OCI-M1 (cell line): Measurements from ENCODE around the gene PSAP.
"Not testable (repeated sequence)": the region's sequence is repeated elsewhere in the genome, so short reads cannot be mapped to it uniquely, and the experiment has no call there.

Experiments used
- DNase-seq: peaks from one replicate; lab custom pipeline; 2025; lab: John Stamatoyannopoulos, UW

The PSAP gene

DNA sequence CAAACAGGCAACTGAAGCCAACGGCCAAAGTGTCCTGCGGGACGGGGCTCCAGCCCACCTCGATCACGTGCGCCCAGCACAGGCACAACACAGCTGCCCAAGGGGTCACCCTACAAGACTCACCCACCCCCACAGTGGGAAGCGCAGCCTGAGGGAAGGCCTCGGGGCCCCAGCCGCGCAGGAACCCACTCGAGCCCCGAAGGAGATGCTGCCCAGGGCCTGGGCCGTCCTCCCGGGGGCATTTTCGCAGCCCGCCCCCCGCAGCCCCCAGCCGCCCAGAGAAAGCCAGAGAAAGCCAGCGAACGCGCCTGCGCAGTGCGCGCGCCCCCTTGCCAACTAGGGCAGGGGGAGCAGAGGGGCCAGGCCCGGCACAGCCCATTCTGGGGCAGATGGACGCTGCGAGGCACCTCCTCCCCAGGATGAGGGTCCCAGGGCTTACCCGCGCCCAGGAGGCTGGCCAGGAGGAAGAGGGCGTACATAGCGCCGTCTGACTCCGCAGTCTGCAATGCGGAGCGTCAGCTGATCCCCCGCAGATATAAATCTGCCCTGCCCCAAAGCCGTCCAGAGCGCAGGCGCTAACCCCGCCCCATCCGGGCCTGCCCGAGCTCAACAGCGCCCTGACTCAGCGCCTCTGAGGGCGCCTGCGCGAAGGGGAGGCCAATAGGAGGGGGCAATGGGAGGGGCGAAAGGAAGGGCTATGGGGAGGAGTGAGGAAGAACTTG, at the start of gene PSAP:
PSAP (minus strand) TSS at position 509 of the 722 bp plus-strand sequence; CDS start at position 479, 30 bp downstream.
- DNase-seq, result peak; percentile 99

DNA sequence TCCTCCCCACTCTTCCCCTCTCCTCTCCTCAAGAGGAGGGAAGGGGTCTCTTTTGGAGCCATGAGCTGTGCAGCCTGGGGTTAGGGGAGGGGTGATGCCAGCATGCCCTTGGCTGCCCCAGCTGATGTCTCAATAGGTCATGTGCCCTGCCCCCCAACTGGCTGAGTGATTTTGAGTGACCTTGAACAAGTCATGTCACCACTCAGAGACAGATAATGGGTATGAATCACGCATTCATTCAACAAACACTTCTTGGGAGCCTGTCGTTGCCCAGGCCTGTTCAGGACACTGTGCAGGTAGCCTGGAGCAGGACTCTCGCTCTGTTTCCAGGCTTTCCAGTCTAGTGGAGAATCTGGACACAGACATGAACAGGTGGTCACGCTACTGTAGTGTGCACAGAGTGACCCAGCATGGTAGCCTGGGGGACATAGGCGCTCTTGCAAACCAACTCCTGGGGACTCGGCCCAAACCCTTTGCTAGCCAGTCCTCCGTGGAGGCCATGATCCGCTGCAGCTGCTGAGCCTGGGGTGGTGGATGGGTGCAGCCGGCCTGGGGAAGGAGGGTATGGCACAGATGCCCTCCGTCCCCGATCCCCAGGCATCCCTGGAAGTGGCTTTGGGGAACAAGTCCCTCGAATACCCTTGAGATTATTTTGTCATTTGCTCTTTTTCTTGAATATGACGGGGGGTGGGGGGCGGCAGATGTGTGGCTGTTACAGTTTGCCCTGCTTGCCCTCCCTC, 49.6 kb upstream of the PSAP start:
- no peak for DNase-seq

DNA sequence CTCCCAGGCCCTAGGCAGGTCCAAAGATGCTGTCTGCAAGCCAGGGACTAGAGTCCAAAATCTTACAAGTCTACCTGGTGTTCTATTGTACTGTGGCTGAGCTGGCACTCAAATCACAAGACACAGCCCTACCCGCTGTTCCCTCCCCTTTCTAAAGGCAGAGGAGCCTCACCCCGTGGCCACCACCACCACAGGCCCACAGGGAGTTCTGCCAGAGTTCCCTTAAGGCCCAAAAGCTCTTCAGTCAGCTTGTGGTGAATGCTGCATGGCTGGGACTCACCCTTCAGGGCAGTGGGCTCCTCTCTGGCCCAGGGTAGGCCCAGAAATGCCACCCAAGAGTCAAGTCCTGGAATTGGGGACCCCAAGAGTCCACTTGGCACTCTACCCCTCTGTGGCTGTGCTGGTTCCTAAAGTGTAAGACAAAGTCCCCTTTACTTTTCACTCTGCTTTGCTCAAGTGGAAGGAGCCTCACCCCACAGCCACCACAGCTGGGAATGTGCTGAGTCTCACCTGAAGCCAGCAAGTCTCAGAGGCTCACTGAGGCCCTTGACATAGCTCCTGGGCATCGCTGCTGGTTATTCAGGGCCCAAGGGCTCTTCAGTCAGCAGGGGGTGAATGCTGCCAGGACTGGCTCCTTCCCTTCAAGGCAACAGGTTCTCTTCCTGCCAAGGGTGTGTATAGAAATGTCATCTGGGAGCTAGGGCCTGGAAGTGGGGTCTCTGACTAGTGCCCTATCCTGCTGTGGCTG, 48.8 kb upstream of the PSAP start:
- no peak for DNase-seq

DNA sequence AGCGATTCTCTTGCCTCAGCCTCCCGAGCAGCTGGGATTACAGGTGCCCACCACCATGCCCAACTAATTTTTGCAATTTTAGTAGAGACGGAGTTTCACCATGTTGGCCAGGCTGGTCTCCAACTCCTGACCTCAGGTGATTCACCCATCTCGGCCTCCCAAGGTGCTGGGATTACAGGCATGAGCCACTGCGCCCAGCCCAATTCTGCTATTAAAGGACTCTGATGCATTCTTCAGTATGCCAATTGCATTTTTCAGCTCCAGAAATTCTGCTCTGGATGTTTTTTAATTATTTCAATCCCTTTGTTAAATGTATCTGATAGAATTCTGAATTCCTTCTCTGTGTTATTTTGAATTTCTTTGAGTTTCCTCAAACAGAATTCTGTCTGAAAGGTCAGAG, 47.3 kb upstream of the PSAP start:
- not testable (repeated sequence) for DNase-seq

DNA sequence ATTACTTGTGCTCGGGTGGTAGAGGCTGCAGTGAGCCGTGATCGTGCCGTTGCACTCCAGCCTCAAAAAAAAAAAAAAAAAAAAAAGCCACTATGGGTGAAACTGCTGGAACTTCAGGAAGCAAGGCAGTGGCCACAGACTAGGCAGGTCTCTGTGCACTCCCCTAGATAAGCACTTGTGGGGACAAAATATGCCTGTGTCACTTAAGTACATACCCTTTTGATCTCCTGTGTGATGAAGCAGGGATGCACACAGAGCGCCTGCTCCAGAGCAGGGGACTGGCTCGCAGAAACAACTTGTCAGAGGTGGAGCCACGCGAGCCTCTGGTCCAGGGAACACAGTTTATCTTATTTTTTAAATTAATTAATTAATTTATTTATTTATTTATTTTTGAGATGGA, 42.9 kb upstream of the PSAP start:
- DNase-seq, result peak; percentile 74

DNA sequence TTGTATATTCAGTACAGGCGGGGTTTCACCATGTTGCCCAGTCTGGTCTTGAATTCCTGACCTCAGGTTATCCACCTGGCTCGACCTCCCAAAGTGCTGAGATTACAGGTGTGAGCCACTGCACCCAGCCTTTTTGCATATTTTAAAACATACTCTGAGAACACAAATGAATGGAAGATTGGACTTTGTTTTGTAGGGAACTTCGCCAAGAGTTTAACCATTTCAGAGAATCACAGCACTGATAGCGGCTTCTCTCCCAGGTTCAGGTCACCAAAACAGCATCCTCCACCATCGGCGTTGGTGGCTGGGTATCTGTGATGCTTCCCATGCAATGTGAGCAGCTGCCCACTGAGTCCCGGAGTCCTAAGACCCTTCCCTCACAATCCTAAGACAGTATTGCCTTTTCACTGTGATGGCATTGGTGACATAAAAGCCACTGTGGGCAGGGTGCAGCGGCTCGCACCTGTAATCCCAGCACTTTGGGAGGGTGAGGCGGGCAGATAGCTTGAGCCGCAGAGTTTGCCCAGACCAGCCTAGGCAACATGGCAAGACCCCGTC, 42.3 kb upstream of the PSAP start:
- no peak for DNase-seq

DNA sequence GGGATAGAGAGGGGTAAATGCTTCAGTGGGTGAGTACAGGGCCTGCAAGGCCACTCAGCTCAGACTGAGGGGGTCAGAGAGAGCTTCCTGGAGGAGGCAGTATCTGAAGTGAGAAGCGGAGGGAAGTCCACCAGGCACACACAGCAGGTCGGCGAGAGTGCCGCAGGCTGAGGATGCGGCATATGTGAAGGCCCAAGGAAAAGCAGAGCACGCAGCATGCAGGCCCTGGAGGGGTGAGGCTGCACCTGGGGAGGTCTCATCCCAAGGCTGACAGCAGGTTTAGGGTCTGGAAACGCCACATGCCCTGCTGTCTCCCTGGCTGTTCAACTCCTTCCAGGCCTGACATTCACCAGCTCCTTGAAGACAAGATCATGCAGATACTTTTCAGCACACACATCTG, 40.4 kb upstream of the PSAP start:
- no peak for DNase-seq

DNA sequence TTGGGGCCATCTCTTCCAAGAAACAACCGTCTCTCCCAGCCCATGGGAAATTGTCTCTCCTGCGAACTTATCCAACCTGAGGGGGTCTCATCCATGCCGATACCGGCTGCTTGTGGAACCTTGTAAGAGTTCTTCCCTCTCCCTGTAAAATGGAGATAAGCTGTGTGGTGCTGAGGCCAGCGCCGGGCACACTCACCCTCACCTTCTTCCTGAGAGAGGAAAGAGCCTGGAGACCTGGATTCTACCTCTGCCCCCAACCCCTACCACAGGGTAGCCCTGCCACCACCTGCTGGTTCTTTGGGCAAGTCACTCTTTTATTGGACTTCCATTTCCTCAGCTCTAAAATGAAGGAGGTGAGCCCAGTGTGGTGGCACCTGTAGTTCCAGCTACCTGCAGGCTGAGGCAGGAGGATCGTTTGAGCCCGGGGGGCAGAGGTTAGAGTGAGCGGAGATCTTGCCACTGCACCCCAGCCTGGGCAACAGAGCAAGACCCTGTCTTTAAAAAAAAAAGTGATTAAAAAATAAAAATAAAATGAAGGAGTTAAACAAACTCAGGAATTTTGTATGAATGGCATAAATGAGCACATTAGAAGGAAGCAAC, 38.4 kb upstream of the PSAP start:
- DNase-seq, result peak; percentile 77

DNA sequence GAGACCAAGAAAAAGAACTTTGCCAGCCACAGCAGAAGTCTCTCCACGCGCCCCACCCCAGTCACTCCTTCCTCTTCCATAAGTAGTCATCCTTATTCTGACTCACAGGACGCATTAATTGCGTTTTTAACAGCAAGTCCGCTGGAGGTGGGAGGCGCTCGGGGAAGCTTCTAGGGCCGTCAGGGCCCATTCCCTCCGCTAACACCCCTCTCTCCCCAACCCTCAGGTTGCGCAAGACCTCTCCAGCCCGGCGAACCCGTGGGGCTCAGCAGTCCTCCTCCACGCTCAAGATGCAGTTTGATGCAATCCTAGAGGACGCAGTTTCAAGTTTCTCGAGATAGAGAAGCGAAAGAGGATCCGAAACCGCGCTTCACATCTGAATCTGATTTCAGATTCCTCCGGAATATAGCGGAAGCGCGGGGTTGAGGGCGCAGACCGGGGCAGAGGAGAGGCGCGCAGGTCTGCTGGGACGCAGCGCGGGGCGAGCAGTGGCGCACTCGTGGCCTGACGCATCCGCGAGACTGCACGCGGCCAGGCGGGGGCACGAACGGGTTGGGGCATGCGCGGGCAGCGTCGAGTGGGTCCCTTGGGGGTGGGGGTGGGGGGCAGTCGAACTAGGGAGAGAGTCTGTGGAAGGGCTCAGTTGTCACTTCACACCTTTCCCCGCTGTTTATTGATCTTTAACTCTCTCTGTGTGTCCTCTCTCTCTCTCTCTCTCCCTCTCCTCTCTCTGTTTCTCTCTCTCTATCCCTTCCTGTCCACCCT, 37.8 kb upstream of the PSAP start:
- peak; percentile 97 for DNase-seq

DNA sequence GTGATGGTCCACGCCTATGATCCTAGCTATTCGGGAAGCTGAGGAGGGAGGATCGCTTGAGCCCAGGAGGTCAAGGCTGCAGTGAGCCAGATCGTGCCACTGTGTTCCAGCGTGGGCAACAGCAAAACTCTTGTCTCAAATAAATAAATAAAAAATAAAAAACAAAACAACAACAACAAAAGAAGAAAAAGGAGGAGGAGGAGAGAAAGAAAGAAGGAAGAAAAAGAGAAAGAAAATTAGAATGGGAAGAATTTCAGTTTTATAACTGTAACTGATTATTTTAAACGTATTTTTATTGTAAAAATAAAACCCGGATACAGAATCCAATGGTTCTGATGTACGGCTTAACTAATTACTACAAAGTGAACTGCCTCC, 37.2 kb upstream of the PSAP start:
- DNase-seq, result no peak

DNA sequence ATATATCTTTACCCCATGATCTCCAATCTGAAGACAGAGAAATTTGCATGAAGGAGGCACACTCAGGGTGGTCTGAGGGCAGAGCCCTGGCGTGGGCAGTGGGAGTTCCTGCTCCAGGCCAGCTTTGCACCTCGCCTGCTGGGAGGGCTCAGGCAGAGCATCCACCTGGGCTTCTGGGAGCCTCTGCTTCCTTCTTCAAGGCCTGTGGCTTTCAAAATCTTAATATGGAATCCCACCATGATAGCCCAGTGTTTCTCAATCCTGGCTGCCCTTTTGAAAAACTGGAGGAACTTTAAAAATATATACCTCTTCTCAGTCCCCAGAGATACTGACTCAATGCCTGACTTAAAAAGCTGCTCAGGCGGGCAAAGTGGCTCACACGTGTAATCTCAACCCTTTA, 36.7 kb upstream of the PSAP start:
- peak; percentile 26 for DNase-seq

DNA sequence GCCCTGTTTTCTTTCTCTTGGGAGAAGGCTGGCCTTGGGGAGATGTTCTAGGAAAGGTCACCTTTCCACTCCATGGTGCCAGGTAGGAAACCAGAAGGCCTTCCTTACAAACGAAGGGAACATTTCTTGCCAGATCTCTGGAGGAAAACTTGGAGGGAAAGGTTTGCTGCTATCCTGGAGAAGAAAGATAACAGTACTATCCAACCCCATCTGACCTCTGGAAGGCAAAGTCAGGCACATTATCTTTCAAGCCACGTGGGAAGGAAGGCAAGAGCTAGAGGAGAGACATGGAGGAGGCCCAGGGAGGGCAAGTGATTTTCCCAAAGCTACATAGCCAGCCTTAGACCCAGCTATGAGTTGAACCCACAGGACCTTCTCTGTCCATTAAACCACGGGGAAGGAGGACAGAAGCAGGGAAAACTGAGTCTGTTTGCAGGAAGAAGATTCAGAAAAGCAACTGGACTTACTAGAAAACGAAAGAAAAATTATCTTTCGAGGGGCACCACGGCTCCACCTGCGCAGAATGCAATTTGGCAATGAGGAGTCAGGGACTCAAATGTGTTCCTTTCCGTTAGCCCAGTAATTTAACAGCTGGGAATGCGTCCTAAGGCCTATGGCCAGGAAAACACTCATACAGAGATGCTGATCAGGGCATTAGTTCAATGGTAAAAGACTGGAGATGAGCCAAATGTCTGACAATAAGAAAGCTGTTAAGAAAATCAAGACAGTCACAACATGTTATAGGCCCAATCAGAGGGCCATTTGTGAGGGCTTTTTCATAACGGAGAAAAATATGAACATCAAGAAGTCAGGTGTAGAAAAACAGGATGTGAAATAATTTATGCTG, 32.0 kb upstream of the PSAP start:
- no peak for DNase-seq

DNA sequence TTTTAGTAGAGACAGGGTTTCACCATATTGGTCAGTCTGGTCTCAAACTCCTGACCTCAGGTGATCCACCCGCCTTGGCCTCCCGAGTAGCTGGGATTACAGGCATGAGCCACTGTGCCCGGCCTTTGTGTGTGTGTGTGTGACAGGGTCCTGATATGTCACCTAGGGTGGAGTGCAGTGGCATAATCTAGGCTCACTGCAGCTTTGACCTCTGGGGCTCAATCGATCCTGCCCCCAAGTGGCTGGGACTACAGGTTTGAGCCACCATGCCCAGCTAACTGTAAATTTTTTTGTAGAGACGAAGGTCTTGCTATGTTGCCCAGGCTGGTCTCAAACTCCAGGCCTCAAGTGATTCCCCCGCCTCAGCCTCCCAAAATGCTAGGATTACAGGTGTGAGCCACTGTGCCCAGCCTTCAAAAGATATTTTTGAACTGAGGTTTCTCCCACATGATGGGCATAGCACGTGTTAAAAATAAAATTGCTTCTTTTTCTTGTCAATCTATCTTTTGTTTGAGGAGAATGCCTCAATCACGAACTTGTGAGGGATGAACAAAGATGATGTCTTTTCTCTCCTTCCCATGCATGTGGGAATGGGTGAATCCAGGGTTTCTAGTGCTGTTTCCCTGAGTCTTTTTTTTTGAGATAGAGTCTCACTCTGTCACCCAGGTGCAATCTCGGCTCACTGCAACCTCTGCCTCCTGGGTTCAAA, 30.8 kb upstream of the PSAP start:
- DNase-seq, result no peak

DNA sequence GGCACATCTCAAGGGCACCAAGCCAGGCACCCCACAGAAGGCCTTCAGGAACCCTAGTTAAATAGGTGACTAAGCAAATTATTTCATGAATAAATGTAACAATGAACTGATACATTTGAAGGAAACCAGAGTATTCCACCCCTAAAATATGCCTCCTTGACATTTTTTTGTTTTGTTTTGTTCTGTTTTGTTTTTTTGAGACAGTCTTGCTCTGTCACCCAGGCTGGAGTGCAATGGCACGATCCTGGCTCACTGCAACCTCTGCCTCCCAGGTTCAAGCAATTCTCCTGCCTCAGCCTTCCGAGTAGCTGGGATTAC, 30.2 kb upstream of the PSAP start:
- DNase-seq, result not testable (repeated sequence)

DNA sequence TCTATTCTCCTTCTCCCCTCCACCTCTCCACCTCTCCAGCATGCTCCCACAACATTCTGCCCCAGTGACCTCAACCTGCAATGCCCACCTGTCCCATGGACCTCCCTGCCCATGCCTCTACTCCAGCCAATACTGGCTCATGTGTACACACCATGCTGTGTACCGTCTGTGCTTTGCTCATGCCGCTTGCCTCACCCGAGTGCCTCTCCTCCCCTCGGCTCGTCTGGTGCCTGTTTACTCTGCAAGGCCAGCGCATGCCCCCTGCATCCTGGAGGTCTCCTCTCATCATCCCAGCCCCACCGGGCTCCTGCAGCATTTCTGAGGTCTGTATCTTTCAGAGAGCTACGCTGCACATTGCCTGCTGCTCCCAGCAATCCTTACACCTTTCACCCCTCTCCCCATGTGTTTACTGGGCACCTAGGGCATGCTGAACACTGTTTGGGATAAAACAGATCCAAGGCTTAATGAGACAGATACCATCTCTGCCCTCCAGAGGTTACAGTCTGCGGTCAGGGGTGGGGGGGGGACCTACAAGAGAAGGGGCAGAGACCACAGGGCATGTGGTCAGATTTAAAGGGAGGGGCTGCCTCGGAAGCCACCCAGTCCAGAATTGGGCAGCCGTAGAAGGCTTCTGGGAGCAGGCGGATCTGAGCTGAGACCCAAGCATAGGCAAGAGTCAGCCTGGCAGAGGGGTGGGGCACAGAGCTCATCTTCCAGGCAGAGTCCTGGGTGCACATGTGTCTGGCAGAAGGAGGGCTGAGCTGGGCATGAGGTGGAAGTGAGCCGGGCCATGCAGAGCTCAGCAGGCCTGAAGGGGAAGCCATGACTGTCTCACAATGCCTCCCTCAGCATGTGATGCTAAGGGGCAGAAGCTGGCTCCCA, 29.6 kb upstream of the PSAP start:
- DNase-seq, result no peak

DNA sequence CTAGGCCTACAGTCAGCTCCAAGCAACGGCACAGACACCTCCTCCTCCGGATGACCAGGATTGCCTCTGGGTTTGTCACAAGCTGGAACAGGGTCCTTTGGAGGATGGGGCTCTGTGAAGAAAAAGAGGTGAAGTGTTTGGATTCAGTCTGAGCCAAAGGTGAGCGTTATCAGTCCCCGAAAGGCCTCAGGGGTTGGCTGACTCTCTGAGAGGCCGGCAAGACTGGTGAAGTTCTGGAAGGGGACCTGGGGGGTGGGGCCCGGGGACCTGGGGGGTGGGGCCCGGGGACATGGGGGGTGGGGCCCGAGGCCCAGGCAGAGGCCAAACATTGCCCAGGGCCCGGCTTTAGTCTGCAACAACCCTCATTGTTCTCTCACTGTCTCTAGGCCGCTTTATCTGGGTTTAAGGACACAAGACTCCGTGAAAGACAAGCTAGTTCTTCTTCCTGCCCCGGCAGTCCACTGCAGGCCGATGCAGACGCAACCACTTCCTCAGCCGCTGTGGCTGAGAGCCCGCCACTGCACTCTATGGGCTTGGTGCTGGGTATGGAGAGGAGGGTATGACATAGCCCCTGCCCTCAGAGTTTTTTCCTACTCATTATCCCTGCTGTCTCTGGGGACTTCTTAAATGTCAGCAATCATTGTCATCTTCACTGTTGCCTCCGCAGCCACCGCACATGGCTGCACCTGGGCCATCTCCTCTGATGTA, 27.4 kb upstream of the PSAP start:
- DNase-seq, result peak; percentile 84

DNA sequence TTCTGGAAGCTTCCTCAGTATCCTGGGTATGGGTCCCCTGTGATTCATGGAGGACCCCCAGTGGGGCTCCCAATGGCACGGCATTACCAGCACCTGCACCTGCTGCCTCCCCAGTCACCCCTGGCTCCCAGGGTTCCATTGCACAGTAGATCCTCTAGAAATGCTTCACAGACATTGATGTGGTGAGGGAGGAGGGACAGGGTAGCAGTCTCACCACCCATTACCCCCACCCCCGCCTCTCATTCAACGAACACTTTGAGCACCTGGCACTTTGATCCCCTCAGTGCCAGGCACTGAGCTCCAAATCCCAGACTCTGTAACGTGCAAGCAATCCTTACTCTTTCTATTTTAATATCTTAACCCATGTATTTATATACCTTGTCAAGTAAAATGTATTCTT, 26.8 kb upstream of the PSAP start:
- no peak for DNase-seq

DNA sequence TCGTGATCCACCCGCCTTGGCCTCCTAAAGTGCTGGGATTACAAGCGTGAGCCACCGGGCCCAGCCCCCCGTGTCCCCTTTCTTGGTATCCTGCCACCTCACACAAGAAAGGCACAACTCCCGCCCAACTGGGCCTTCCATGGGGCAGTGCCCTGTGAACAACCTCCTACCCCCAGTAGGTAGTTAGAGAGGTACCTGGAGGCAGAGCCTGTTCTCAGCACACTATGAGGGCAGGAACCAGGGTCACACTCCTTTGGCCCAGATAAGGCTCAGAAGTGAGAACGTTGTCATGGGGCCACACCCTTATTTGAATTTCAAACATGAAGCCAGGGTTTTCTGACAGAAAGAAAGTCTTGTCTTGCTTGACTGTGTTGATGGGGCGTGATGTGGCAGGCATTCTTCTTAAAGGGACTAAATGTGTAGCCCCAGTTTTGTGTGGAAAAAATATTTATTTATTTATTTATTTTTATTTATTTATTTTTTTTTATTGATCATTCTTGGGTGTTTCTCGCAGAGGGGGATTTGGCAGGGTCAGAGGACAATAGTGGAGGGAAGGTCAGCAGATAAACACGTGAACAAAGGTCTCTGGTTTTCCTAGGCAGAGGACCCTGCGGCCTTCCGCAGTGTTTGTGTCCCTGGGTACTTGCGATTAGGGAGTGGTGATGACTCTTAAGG, 23.8 kb upstream of the PSAP start:
- DNase-seq, result peak; percentile 50
